Left lung (tissue), 10 donors: ENCODE data around the gene ATXN2. TPM values are rescaled to one million over a fixed set of nuclear protein-coding genes. Genes with fewer than 3 reads are reported as not detected.
"Not testable (repeated sequence)": the region's sequence is repeated elsewhere in the genome, so short reads cannot be mapped to it uniquely, and the experiment has no call there.

Experiments
- ATAC-seq: fragments of 200-7000 bp; cut with Tn5 transposase; one replicate; pipeline ENCODE4 v1.9.1; 2020; ENCODE audit warnings: moderate library complexity
- DNase-seq, 4 donors: peaks; one replicate each; pipeline ENCODE4 v3.0.0-alpha.2; 2013 to 2020
- H3K27ac ChIP-seq, 2 donors: fragments of 200-600 bp; sonication (generic) in 1 of 2; one replicate each; pipeline versions ENCODE4 v1.5.0 to v1.8.0; 2020 to 2021
- H3K27me3 ChIP-seq, 2 donors: fragments of 200-600 bp; sonication (generic) in 1 of 2; one replicate each; pipeline versions ENCODE4 v1.5.0 to v1.8.0; 2020 to 2021
- H3K36me3 ChIP-seq, 2 donors: fragments of 200-600 bp; sonication (generic) in 1 of 2; one replicate each; pipeline versions ENCODE4 v1.5.0 to v1.8.0; 2020 to 2021
- H3K4me1 ChIP-seq, 2 donors: fragments of 200-600 bp; one replicate each; pipeline ENCODE4 v1.8.0; 2021
- H3K4me3 ChIP-seq, 2 donors: fragments of 200-600 bp; sonication (generic) in 1 of 2; one replicate each; pipeline versions ENCODE4 v1.5.0 to v1.8.0; 2020 to 2021; ENCODE audit warnings: mild to moderate bottlenecking in 1 of 2
- H3K9me3 ChIP-seq, 2 donors: fragments of 200-600 bp; sonication (generic) in 1 of 2; one replicate each; pipeline versions ENCODE4 v1.5.0 to v1.8.0; 2020 to 2021
- CTCF ChIP-seq, 2 donors: fragments of 200-600 bp; sonication (generic) in 1 of 2; IDR thresholded peaks; one replicate each; pipeline versions ENCODE4 v1.5.0 to v1.8.0; 2021; ENCODE audit warnings: antibody characterized with exemption in 2 of 2
- intact Hi-C, 2 donors: fragments of 100-400 bp; cut with DNase I; formaldehyde crosslinking; loops; one replicate each; pipeline versions ENCODE4 v1.11.2 to v1.14.2; 2022
- polyA plus RNA-seq, 6 donors: library from polyadenylated mRNA; unstranded; fragments of 120-200 nt; gene quantifications; one replicate each; pipeline ENCODE4 v1.2.1, GENCODE V29; 2013; ENCODE audit not compliant: insufficient read length in 6 of 6
- total RNA-seq, 2 donors: library from RNA; stranded (reverse); fragmentation: NEBNext Ultra II Directional; extraction: Animal tissue kit (Norgen Biotek cat#: 25700); gene quantifications; one replicate each; pipeline ENCODE4 v1.2.1, GENCODE V29; 2021
- donor health status: DM: no; HTN: yes; CAD: no.
- donor health status: DM: no; HTN: no; CAD: no.

The ATXN2 gene
- total and polyA plus RNA-seq, 8 donors, result 60.9 to 90.2 (median 72.2) TPM

GRCh38 chr12:111599453-111600204 lies 514 bp upstream of the ATXN2 start:
- no peaks in the 10 kb centered on the region for H3K9me3 ChIP-seq
- peaks cover 6 to 30% of the 10 kb centered on the region in 2 donors for H3K4me1 ChIP-seq
- H3K27me3 ChIP-seq, result no peaks in the 10 kb centered on the region
- no peaks in the 10 kb centered on the region for H3K36me3 ChIP-seq
- intact Hi-C loops, result no loop called here
- TF ChIP-seq CTCF (IDR thresholded peaks at IDR 0.05), result no peak
- peak overlapping the region; percentile 94 to 99 for H3K4me3 ChIP-seq
- ATAC-seq (peak; percentile 84), DNase-seq (peak; percentile 93 to 98 (median 95))
- H3K27ac ChIP-seq, result peak overlapping the region; percentile 94 to 96

- peak overlapping the region; percentile 94 to 96 for H3K27ac ChIP-seq
- ATAC-seq (peak; percentile 68), DNase-seq (peak; percentile 42 to 92 (median 58))
- peak overlapping the region; percentile 94 to 99 for H3K4me3 ChIP-seq
- peaks cover 6 to 40% of the 10 kb centered on the region in 2 donors for H3K4me1 ChIP-seq
- intact Hi-C loops, result no loop called here
- no peaks in the 10 kb centered on the region for H3K27me3 ChIP-seq
- TF ChIP-seq CTCF (IDR thresholded peaks at IDR 0.05), result no peak
- no peaks in the 10 kb centered on the region for H3K36me3 ChIP-seq
- H3K9me3 ChIP-seq, result no peaks in the 10 kb centered on the region
Observed at GRCh38 chr12:111597831-111598636, 1.1 kb downstream of the ATXN2 start.

- ATAC-seq, result peak; percentile 46
Observed at GRCh38 chr12:111596985-111597830, 1.9 kb downstream of the ATXN2 start.

GRCh38 chr12:111595341-111595835 lies 3.7 kb downstream of the ATXN2 start:
- not testable (repeated sequence) for H3K27ac ChIP-seq

More at GRCh38 chr12:111596985-111597830, 1.9 kb downstream of the ATXN2 start:
- Histone ChIP-seq H3K27ac (peak overlapping the region; percentile 94 to 96), H3K4me1 (peaks cover 6 to 40% of the 10 kb centered on the region in 2 donors), H3K9me3 (no peaks in the 10 kb centered on the region), H3K4me3 (peak overlapping the region; percentile 94 to 99), H3K36me3 (no peaks in the 10 kb centered on the region), H3K27me3 (no peaks in the 10 kb centered on the region)
- TF ChIP-seq CTCF (IDR thresholded peaks at IDR 0.05), result no peak
- intact Hi-C loops, result no loop called here
- DNase-seq, result peak; percentile 39 to 79 (median 58)

GRCh38 chr12:111591399-111592010 lies 7.6 kb downstream of the ATXN2 start:
- H3K27me3 ChIP-seq, H3K9me3 ChIP-seq, ATAC-seq, DNase-seq, H3K36me3 ChIP-seq, H3K27ac ChIP-seq, intact Hi-C loops, H3K4me3 ChIP-seq: not testable (repeated sequence)
- peaks cover 0 to 39% of the 10 kb centered on the region in 2 donors for H3K4me1 ChIP-seq

More at GRCh38 chr12:111595341-111595835, 3.7 kb downstream of the ATXN2 start:
- H3K36me3 ChIP-seq, DNase-seq, intact Hi-C loops, H3K4me3 ChIP-seq, H3K9me3 ChIP-seq, H3K27me3 ChIP-seq, ATAC-seq: not testable (repeated sequence)
- peaks cover 6 to 50% of the 10 kb centered on the region in 2 donors for H3K4me1 ChIP-seq
